HUDEP-2 (cell line): ENCODE measurements around the gene FAM193A.
A peak's percentile ranks its signal among the peaks of the same experiment; 100 is the strongest.
"Not testable (repeated sequence)": the region's sequence is repeated elsewhere in the genome, so short reads cannot be mapped to it uniquely, and the experiment has no call there.

ENCODE experiments used
- DNase-seq, 76 experiments: peaks; one replicate each; lab custom pipeline; 2025; ENCODE audit not compliant: unreplicated experiment in 76 of 76; lab: John Stamatoyannopoulos, UW

The FAM193A gene

GRCh38 chr4:2600878-2601277 lies 64.4 kb downstream of the FAM193A start:
- no peak for DNase-seq

GRCh38 chr4:2604614-2605013 lies 68.2 kb downstream of the FAM193A start:
- DNase-seq: no peak

- DNase-seq: no peak
Measured at GRCh38 chr4:2606960-2607506, 70.6 kb downstream of the FAM193A start.

DNA sequence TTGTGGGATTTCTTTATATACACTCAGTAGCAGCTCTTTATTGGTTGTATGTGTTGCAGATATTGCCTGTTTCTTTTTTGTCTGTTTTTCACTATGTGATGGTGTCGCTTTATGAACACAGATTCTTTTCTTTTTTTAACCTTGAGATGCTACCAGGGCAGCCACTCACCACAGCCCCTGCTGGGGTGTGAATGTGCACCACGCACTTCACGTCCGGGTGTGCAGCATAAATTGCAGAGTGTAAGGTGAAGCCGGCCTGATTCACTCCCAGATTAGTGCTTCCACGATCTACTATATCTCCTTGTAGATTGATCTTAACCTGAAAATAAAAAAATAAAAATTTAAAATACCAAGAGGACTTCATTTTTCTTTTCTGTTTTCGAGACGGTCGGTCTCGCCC lies 71.4 kb downstream of the FAM193A start:
- no peak for DNase-seq

DNA sequence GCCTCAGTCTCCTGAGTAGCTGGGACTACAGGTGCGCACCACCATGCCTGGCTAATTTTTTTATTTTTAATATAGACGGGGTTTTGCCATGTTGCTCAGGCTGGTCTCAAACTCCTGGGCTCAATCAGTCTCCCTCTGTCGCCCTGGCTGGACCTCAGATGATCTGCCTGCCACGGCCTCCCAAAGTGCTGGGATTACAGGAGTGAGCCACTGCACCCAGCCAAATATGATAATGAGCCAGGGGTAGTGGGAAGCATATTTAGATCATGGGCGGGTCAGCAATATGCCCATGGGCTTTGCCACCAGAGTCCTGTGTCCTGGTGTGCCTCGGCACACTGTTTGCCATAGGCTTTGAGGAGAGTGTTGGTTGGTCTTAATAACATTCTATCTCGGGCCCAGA lies 71.8 kb downstream of the FAM193A start:
- DNase-seq: no peak

DNA sequence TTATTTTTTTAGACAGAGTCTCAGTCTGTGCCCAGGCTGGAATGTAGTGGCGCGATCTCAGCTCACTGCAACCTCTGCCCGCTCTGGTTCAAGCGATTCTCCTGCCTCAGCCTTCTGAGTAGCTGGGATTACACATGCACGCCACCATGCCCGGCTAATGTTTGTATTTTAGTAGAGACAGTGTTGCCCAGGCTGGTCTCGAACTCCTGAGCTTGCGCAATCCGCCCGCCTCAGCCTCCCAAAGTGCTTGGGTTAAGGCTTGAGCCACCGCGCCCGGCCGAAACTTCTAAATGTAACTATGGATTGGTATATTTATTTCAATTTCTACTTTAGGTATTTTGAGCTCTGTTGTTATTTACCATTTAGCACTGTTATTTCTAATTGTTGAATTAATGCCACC lies 79.4 kb downstream of the FAM193A start:
- DNase-seq: no peak

GRCh38 chr4:2617955-2618354 lies 81.5 kb downstream of the FAM193A start:
- peak in 1 of 76 experiments; percentile 17 for DNase-seq

- not testable (repeated sequence) for DNase-seq
Measured at GRCh38 chr4:2618729-2619128, 82.3 kb downstream of the FAM193A start.

GRCh38 chr4:2619459-2619858 lies 83.0 kb downstream of the FAM193A start:
- no peak for DNase-seq

GRCh38 chr4:2621419-2621818 lies 85.0 kb downstream of the FAM193A start:
- no peak for DNase-seq

DNA sequence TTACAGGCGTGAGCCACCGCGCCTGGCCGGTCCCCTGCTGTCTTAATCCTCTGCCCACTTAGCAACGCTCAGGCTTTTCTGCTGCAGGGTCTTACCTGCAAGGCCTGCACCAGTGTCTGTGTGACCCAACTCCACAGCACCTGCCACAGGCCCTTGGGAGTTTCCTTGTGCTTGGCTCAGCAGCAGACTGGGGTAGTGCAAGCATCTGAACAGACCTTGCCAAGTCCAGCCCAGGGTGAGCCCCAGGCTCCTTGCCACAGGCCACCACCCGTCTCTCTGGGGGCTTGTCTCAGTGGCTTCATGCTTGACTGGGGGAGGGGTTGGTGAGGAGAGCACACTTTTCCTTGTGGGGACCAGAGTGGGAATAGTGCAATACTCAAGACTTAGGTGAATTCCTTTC lies 87.0 kb downstream of the FAM193A start:
- no peak for DNase-seq

GRCh38 chr4:2624782-2625530 lies 88.5 kb downstream of the FAM193A start:
- no peak for DNase-seq

- DNase-seq: no peak
Measured at GRCh38 chr4:2626231-2626630, 89.8 kb downstream of the FAM193A start.

- peak in 1 of 76 experiments; percentile 14 for DNase-seq
Measured at GRCh38 chr4:2630556-2631273, 94.3 kb downstream of the FAM193A start.

GRCh38 chr4:2634014-2634413 lies 97.6 kb downstream of the FAM193A start:
- no peak for DNase-seq

DNA sequence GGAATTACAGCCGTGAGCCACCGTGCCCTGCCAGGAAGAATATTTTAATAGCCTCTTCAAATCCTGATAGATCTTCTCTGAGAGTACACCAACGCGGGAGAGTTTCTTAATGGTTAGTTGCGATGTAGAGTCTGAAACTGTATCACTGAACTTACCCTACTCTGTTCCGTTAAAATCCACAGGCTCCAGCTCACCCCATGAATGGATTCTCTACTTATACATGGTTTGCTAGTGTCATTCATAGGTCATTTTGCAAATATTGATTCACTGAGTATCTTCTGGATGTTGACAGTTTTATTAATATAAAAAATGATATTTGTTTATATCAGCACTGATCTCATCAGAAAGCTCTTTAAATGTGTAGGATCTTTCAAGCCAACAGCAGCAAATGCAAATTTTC lies 99.9 kb downstream of the FAM193A start:
- DNase-seq: no peak

- not testable (repeated sequence) for DNase-seq
Measured at GRCh38 chr4:2636994-2637393, 100.5 kb downstream of the FAM193A start.

DNA sequence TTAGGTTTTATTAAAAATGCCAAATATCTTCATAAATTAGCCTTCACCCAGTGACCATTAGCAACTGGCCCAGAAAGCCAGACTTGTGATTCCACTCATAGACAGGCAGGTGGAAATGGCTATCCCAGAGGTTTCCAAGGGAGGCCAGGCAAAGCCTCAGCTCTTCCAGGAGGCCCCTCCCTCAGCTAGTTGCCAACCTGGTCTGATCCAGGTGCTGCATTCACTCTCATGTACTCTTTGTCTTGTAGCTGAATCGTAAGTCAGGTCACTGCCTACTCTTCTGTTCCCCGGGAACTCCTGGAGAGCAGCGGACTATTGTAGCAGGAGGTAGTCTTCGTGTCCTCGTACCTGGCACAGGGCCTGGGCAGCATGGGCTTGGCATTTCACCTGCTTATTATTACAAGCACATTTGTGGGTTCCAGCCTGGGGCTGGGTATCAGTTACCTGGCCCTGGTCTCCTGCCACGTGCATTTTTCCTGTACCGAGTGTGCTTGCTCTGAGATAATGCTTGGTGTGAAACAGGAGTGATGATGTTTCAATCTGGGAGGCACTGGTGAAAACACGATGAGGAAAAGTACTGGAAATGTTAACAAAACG lies 101.6 kb downstream of the FAM193A start:
- DNase-seq: no peak

DNA sequence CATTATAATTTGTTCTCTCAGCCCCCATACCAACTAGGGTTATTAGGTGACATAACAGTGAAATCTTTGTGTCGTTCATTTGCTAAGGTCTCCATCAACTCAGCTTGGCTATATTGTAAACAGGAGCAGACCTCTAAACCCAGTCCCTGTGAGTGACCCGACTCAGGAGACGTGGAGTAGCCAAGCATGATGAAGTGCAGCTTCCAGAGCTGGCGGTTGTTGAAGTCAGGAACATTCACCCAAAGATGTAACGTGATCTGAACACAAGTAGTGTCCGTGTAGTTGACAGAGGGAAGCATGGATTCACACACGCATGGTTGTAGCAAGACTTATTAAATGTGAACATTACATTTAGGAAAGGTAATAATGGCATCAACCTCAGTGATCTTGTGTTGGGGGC lies 102.3 kb downstream of the FAM193A start:
- no peak for DNase-seq

DNA sequence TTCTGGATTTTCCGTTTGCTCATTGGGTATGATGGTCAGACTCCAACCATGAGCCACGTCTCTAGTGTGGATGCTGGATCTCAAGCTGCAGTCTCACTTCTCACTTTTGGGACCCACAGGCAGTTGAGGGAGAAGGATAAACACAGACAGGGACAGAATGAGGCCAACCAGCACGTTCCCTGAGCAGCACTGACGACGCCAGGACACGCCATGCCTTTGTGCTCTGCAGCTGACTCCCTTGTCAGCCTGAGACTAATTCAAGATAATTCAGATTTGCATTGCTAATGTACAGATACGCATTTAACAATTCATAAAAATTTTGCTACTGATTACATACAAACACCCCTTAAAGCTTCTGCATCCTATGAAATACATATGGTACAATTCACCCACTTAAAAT lies 106.5 kb downstream of the FAM193A start:
- DNase-seq: no peak

- no peak for DNase-seq
Measured at GRCh38 chr4:2643555-2643954, 107.1 kb downstream of the FAM193A start.
